OCI-LY1 (cell line): ENCODE data around the gene GIMAP1.

Experiments used
- H2AFZ ChIP-seq: fragments of 200-600 bp; sonication (generic), shearing (Covaris generic); 2 replicates; pipeline ENCODE4 v1.6.0; 2014; ENCODE audit warnings: antibody characterized with exemption, mild to moderate bottlenecking, low read length
- H3F3A ChIP-seq: fragments of 200-600 bp; sonication (generic), shearing (Covaris generic); 2 replicates; pipeline ENCODE4 v1.6.0; 2014; ENCODE audit warnings: mild to moderate bottlenecking, antibody characterized with exemption, low read length, moderate library complexity; ENCODE audit not compliant: insufficient read depth
- H3K27ac ChIP-seq: fragments of 200-600 bp; sonication (generic); 2 replicates; pipeline ENCODE4 v1.5.1; 2014; ENCODE audit warnings: low read length, mixed run types, mild to moderate bottlenecking, low read depth; ENCODE audit not compliant: poor library complexity, severe bottlenecking
- H3K27me3 ChIP-seq: fragments of 200-600 bp; sonication (generic); 2 replicates; pipeline ENCODE4 v1.6.0; 2014; ENCODE audit warnings: antibody characterized with exemption, mild to moderate bottlenecking, low read length, moderate library complexity; ENCODE audit not compliant: insufficient read depth
- H3K36me3 ChIP-seq: fragments of 200-600 bp; sonication (generic); 2 replicates; pipeline ENCODE4 v1.6.1; 2014; ENCODE audit warnings: mild to moderate bottlenecking, antibody characterized with exemption, low read length, moderate library complexity, mixed read lengths; ENCODE audit not compliant: insufficient read depth
- H3K4me1 ChIP-seq: fragments of 200-600 bp; sonication (generic); 2 replicates; pipeline ENCODE4 v1.5.1; 2014; ENCODE audit warnings: mild to moderate bottlenecking, low read length, moderate library complexity; ENCODE audit not compliant: insufficient read depth, severe bottlenecking
- H3K4me2 ChIP-seq: fragments of 200-600 bp; sonication (generic), shearing (Covaris generic); 2 replicates; pipeline ENCODE4 v1.6.1; 2014; ENCODE audit warnings: low read length
- H3K4me3 ChIP-seq: fragments of 200-600 bp; sonication (generic); 2 replicates; pipeline ENCODE4 v1.5.1; 2014; ENCODE audit warnings: low read length, low read depth, mild to moderate bottlenecking, mixed read lengths; ENCODE audit not compliant: poor library complexity, severe bottlenecking
- H3K79me2 ChIP-seq: fragments of 200-600 bp; shearing (Covaris generic); 2 replicates; pipeline ENCODE4 v1.6.1; 2016; ENCODE audit warnings: mixed run types, low read length, mixed read lengths; ENCODE audit not compliant: insufficient read depth
- H3K9ac ChIP-seq: fragments of 200-600 bp; sonication (generic), shearing (Covaris generic); 2 replicates; pipeline ENCODE4 v1.6.1; 2014; ENCODE audit warnings: mild to moderate bottlenecking, low read length, mixed read lengths
- H3K9me2 ChIP-seq: fragments of 200-600 bp; sonication (generic), shearing (Covaris generic); 2 replicates; pipeline ENCODE4 v1.6.1; 2014; ENCODE audit warnings: low read depth, mild to moderate bottlenecking, low read length, mixed read lengths
- H3K9me3 ChIP-seq: fragments of 200-600 bp; shearing (Covaris generic); 2 replicates; pipeline ENCODE4 v1.6.1; 2014; ENCODE audit warnings: low read length, mixed read lengths
- H4K20me1 ChIP-seq: fragments of 200-600 bp; sonication (generic), shearing (Covaris generic); 2 replicates; pipeline ENCODE4 v1.6.0; 2016; ENCODE audit warnings: mild to moderate bottlenecking, low read length; ENCODE audit not compliant: insufficient read depth
- EZH2 ChIP-seq: fragments of 200-600 bp; sonication (generic), shearing (Covaris generic); IDR thresholded peaks from 2 replicates; pipeline ENCODE4 v1.8.0; 2017; ENCODE audit warnings: borderline replicate concordance, mixed run types, mild to moderate bottlenecking, antibody characterized with exemption, low read length, moderate library complexity, mixed read lengths
- TF ChIP-seq, protein P1 (sequence below): fragments of 200-600 bp; sonication (generic), shearing (Covaris generic); IDR thresholded peaks from 2 replicates; pipeline ENCODE4 v1.5.1; 2017; ENCODE audit warnings: mild to moderate bottlenecking, antibody characterized with exemption, low read length, moderate library complexity, mixed read lengths

GIMAP1 gene

DNA sequence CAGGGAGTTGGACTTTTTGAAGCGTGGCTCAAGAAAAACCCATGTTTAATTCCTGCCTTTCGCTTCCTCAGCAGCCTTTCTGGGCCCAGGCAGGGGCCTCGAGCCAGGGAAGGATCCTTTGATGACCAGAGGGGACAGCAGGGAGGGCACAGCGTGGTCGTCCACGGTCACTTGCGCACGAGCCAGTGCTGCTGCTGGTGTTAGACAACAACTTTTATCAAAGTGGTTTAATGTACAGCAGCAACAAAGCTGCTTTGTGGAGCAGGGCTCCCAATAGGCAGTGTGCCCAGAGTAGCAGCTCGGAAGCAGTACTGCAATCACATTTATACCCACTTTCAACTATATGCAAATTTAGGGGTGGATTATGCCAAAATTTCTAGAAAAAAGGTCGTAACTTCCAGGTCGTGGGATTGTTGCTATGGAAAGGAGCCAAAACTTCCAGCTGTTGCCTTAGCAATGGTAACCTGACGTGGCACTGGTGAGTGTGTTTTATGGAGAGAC, 6.1 kb downstream of the GIMAP1 start:
- Histone ChIP-seq H3K9me3 (no peaks in the 10 kb centered on the region), H3K4me1 (no peaks in the 10 kb centered on the region), H3K27me3 (peaks cover 8% of the 10 kb centered on the region; the same call in 1 of the 2 replicates), H4K20me1 (no peaks in the 10 kb centered on the region), H3F3A (no peaks in the 10 kb centered on the region), H3K4me2 (no peak overlapping the region), H3K27ac (no peak overlapping the region), H2AFZ (no peak overlapping the region), H3K9ac (no peak overlapping the region), H3K36me3 (no peaks in the 10 kb centered on the region), H3K4me3 (no peak overlapping the region), H3K79me2 (no peaks in the 10 kb centered on the region), H3K9me2 (no peaks in the 10 kb centered on the region)
- TF ChIP-seq EZH2, result no peak
- TF ChIP-seq, protein P1, sequence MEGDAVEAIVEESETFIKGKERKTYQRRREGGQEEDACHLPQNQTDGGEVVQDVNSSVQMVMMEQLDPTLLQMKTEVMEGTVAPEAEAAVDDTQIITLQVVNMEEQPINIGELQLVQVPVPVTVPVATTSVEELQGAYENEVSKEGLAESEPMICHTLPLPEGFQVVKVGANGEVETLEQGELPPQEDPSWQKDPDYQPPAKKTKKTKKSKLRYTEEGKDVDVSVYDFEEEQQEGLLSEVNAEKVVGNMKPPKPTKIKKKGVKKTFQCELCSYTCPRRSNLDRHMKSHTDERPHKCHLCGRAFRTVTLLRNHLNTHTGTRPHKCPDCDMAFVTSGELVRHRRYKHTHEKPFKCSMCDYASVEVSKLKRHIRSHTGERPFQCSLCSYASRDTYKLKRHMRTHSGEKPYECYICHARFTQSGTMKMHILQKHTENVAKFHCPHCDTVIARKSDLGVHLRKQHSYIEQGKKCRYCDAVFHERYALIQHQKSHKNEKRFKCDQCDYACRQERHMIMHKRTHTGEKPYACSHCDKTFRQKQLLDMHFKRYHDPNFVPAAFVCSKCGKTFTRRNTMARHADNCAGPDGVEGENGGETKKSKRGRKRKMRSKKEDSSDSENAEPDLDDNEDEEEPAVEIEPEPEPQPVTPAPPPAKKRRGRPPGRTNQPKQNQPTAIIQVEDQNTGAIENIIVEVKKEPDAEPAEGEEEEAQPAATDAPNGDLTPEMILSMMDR, result no peak

DNA sequence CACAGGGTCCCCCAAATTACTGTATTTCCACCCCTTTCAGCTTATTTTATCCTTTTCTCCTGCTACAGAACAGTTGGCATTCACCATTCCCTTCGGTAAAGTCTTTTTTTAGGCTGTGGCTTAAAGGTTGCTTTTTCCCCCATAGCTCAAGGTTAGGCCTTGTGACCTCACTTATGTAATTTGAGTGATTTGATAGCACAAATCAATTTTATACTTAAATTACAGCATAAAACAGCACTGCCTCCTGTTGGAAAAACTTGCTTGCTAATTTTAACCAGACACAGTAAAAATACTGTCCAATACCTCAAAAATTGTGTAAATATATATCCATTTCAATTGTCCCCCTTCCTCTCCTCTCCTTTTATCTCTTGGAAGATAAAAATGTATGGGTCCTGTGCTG, 7.1 kb downstream of the GIMAP1 start:
- H2AFZ ChIP-seq, result no peak overlapping the region
- H3K79me2 ChIP-seq, result no peaks in the 10 kb centered on the region
- no peak for TF ChIP-seq EZH2
- TF ChIP-seq, protein P1, result no peak
- H3K9me2 ChIP-seq, result no peaks in the 10 kb centered on the region
- H3F3A ChIP-seq, result no peaks in the 10 kb centered on the region
- H3K27ac ChIP-seq, result no peak overlapping the region
- no peaks in the 10 kb centered on the region for H3K36me3 ChIP-seq
- H3K4me2 ChIP-seq, result no peak overlapping the region
- peaks cover 8% of the 10 kb centered on the region; the same call in 1 of the 2 replicates for H3K27me3 ChIP-seq
- no peaks in the 10 kb centered on the region for H4K20me1 ChIP-seq
- H3K9me3 ChIP-seq, result 0 out of 2 replicates have a peak, but pooled peaks cover 4% of the 10 kb centered on the region
- no peak overlapping the region for H3K4me3 ChIP-seq
- no peaks in the 10 kb centered on the region for H3K4me1 ChIP-seq
- H3K9ac ChIP-seq, result no peak overlapping the region

DNA sequence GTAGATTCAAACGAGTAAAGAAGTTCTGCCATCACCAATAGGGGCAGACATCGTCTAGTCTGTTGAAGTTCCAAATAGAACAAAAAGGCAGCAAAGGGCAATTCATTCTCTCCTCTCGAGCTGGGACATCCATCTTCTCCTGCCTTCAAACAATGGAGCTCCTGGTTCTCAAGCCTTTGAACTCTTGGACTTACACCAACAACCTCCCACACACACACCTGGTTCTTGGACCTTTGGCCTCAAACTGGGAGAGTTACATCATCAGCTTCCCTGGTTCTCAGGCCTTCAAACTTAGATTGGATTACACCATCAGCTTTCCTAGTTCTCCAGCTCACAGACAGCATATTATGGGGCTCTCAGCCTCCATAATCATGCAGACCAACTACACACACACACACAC, 11.0 kb downstream of the GIMAP1 start:
- no peak overlapping the region for H3K27ac ChIP-seq
- H3K9me2 ChIP-seq, result no peaks in the 10 kb centered on the region
- TF ChIP-seq, protein P1, result no peak
- TF ChIP-seq EZH2, result no peak
- no peaks in the 10 kb centered on the region for H4K20me1 ChIP-seq
- H3K4me1 ChIP-seq, result no peaks in the 10 kb centered on the region
- no peaks in the 10 kb centered on the region for H3K27me3 ChIP-seq
- no peak overlapping the region for H3K9ac ChIP-seq
- H3K4me3 ChIP-seq, result no peak overlapping the region
- H3F3A ChIP-seq, result no peaks in the 10 kb centered on the region
- H3K9me3 ChIP-seq, result 0 out of 2 replicates have a peak, but pooled peaks cover 4% of the 10 kb centered on the region
- no peak overlapping the region for H3K4me2 ChIP-seq
- no peaks in the 10 kb centered on the region for H3K36me3 ChIP-seq
- H3K79me2 ChIP-seq, result no peaks in the 10 kb centered on the region
- H2AFZ ChIP-seq, result no peak overlapping the region
